Stimulated activated naive B cell treated with anti-CD40 and anti-IgM and Interleukin-4, amounts not matched to agents 10 μg/mL and 1 μg/mL and 100 μg/mL, for 72 hours (primary cell): ENCODE measurements around the gene UNC5C.

Experiments used
- ATAC-seq, 2 donors: fragments of 150-1000 bp; cut with Tn5 transposase; replicated peaks; 2 replicates each; pipeline ENCODE4 v1.10.0; 2021; ENCODE audit warnings: moderate library complexity in 1 of 2
- DNase-seq: peaks from one replicate; pipeline ENCODE4 v3.0.0; 2021
- H3K27ac Mint-ChIP-seq: one replicate; pipeline ENCODE4 v1.8.0; 2022; ENCODE audit warnings: mild to moderate bottlenecking, mixed read lengths
- H3K27me3 Mint-ChIP-seq, 2 donors: one replicate each; pipeline ENCODE4 v1.8.0; 2022; ENCODE audit warnings: mixed read lengths in 2 of 2
- H3K36me3 Mint-ChIP-seq, 2 donors: one replicate each; pipeline ENCODE4 v1.8.0; 2022; ENCODE audit warnings: mixed read lengths in 2 of 2, mild to moderate bottlenecking in 1 of 2
- H3K4me1 Mint-ChIP-seq, 2 donors: one replicate each; pipeline ENCODE4 v1.8.0; 2022; ENCODE audit warnings: mixed read lengths in 2 of 2, mild to moderate bottlenecking in 1 of 2
- H3K4me3 Mint-ChIP-seq, 2 donors: one replicate each; pipeline ENCODE4 v1.8.0; 2022; ENCODE audit warnings: mild to moderate bottlenecking in 2 of 2, mixed read lengths in 2 of 2, moderate library complexity in 1 of 2
- H3K9me3 Mint-ChIP-seq, 2 donors: one replicate each; pipeline ENCODE4 v1.8.0; 2022; ENCODE audit warnings: mixed read lengths in 2 of 2, mild to moderate bottlenecking in 1 of 2

Gene UNC5C

DNA sequence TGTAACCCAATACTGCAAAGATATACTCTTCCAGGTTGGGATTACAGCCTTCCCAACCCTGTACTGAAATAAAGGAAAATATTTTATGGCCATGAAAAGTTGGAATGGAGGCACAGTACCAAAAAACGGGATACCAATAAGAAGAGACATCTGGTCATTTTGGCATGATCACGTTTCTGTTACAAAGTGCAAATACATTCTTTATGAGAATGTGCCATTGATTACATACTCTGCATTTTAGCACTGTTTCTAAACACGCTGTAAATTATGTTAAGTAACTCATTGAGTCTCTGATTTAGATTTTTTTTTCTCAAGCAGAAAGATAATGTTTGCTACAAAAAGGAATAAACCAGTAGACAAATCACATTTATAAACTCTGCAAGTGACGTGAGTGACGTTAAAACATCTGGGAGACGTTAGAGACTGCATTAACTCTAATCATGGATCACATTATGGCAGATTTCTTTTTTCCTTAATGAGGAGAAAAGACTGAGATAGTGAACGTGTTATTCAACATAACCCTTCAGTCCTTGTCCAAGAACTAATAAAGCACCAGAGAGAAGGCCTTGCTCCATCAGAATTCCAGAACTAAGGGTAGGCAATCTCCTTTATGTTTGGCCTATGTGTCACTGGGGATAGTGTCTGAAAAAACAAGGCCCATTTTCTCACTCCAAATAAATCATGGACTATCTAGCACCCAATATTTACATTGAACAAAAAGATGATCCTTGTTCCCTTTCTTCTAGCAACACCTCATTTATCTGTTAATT is 31.0 kb downstream of the UNC5C start:
- Mint-ChIP-seq H3K36me3 (no peaks in the 10 kb centered on the region), H3K4me1 (no peaks in the 10 kb centered on the region), H3K4me3 (no peak overlapping the region), H3K27me3 (no peaks in the 10 kb centered on the region), H3K9me3 (no peaks in the 10 kb centered on the region), H3K27ac (no peak overlapping the region)
- DNase-seq (no peak), ATAC-seq (no peak)

DNA sequence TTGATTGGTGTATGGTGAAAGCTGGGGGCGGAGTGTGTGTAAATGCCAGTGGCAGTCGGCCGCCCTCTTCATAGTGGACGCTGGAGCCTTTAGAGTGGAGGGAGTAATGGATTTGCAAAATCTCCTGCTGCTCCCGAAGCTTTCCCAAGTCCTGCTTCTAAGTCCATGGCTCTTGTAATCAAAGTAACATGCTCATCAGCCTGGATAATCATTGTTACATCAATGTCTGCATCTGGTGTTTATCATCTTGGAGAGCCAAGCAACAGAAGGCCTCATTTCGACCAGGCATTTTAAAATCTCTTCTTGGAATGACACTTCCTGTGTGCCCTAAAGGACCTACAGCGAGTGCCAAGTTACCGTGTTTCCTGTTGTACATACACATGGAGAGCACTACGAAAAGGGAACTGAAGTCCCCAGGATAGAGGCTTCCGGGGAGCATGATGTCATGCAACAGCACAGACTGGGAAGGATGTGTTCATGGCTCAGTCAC is 32.2 kb downstream of the UNC5C start:
- no peaks in the 10 kb centered on the region for H3K4me1 Mint-ChIP-seq

DNA sequence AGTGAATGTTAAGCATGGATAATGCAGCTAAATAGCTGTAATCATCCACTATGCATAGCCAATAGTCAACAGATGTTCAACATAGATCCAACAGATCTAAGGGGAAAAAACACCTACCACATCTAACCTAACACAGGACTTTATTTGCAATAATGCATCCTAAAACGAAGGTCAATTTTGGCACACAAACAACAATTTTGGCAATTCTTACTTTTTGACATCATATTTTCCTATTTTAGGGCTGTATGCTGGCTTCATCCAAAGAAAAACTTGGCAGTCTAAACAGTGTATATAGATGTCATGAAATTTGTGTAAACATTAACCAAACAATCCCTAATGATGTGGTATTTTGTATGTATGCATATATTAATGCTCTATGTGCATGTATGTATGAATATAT is 33.2 kb downstream of the UNC5C start:
- Mint-ChIP-seq H3K36me3 (no peaks in the 10 kb centered on the region), H3K27ac (no peak overlapping the region), H3K4me1 (no peaks in the 10 kb centered on the region), H3K4me3 (no peak overlapping the region), H3K9me3 (no peaks in the 10 kb centered on the region), H3K27me3 (no peaks in the 10 kb centered on the region)
- ATAC-seq: no peak
- DNase-seq: no peak

More for the DNA sequence above, 32.2 kb downstream of the UNC5C start:
- Mint-ChIP-seq H3K27me3 (no peaks in the 10 kb centered on the region), H3K27ac (no peak overlapping the region), H3K4me3 (no peak overlapping the region), H3K36me3 (no peaks in the 10 kb centered on the region), H3K9me3 (no peaks in the 10 kb centered on the region)
- ATAC-seq: no peak
- DNase-seq: no peak

DNA sequence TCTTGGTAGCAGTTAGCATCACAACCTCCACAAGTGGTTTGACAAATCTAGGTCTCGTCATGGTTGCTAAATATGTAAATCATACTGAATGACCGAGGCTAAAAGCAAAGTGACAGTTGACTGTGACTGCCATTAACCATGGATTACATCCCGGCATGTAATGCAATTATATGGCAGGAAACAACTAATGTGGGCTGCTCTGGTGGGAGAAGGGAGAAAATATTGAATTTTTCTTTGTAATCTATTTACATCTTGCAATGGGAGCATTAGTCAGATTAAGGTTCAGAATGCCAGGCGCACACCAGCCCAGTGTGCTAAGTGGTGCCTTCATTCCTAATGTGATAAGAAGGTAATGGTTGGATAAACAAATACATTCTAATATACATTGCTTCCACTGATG is 35.8 kb downstream of the UNC5C start:
- no peaks in the 10 kb centered on the region for H3K4me1 Mint-ChIP-seq
- no peaks in the 10 kb centered on the region for H3K27me3 Mint-ChIP-seq
- no peak overlapping the region for H3K4me3 Mint-ChIP-seq
- no peaks in the 10 kb centered on the region for H3K9me3 Mint-ChIP-seq
- ATAC-seq: no peak
- no peak for DNase-seq
- H3K27ac Mint-ChIP-seq: no peak overlapping the region
- no peaks in the 10 kb centered on the region for H3K36me3 Mint-ChIP-seq

DNA sequence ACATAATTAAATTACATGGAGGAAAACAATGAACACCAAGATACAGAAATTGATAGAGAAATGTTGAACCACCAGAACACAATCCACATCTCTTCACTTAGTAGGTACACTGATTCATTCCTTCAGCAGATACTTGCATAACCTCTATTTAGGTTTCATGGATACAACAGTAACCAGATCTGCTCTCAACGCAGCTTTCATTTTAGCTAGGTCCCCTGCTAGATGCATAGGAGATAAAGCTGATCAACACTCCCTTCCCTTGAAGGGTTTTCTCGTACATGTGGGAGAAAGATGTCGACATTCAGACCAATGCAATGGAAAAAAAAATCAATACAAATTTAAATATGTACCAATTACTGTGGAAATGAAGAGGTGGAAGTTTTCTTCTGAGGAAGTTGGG is 37.3 kb downstream of the UNC5C start:
- H3K27ac Mint-ChIP-seq: no peak overlapping the region
- H3K4me3 Mint-ChIP-seq: no peak overlapping the region
- H3K9me3 Mint-ChIP-seq: no peaks in the 10 kb centered on the region
- ATAC-seq: no peak
- no peak for DNase-seq
- H3K4me1 Mint-ChIP-seq: no peaks in the 10 kb centered on the region
- no peaks in the 10 kb centered on the region for H3K36me3 Mint-ChIP-seq
- H3K27me3 Mint-ChIP-seq: no peaks in the 10 kb centered on the region

DNA sequence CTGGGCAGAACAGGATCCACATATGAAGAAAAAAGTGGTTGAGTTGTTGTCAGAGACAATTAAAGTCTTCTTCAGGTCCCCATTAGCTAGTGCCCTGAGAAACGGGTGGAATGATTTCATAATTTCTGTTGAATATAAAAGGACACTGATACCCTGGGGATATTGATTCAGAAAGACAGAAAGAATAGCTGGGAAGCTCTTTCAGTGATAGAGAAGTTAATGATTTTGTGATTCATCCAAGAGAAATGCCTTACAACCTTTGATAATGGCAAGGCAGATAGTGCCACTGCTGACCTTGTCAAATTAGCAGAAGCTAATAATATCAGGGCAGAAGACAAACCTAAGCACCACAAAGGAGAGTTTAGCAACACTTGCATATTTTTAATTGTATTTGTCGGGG is 37.9 kb downstream of the UNC5C start:
- DNase-seq (no peak), ATAC-seq (no peak)
- no peaks in the 10 kb centered on the region for H3K4me1 Mint-ChIP-seq
- H3K4me3 Mint-ChIP-seq: no peak overlapping the region
- H3K27ac Mint-ChIP-seq: no peak overlapping the region
- no peaks in the 10 kb centered on the region for H3K9me3 Mint-ChIP-seq
- no peaks in the 10 kb centered on the region for H3K27me3 Mint-ChIP-seq
- H3K36me3 Mint-ChIP-seq: no peaks in the 10 kb centered on the region

DNA sequence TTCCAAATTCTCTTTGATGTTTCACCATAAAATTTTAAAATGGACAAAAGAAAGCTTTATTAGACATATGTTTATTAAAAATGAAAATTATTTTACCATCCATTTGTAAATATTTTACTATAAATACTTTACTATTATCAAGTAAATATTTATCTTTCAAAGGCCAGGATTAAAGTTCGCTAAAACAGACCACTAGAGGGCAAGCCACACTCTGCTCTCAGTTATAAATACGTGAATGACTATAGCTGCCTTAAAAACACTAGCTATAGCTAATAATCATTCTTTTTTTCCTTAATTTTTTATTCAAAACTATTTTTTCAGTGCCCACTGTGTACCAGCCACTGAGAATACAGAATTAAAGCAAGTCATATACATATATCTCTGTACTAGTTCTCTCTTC is 38.6 kb downstream of the UNC5C start:
- Mint-ChIP-seq H3K4me1 (no peaks in the 10 kb centered on the region), H3K4me3 (no peak overlapping the region), H3K27ac (no peak overlapping the region), H3K27me3 (no peaks in the 10 kb centered on the region), H3K36me3 (no peaks in the 10 kb centered on the region), H3K9me3 (no peaks in the 10 kb centered on the region)
- no peak for ATAC-seq
- DNase-seq: no peak

DNA sequence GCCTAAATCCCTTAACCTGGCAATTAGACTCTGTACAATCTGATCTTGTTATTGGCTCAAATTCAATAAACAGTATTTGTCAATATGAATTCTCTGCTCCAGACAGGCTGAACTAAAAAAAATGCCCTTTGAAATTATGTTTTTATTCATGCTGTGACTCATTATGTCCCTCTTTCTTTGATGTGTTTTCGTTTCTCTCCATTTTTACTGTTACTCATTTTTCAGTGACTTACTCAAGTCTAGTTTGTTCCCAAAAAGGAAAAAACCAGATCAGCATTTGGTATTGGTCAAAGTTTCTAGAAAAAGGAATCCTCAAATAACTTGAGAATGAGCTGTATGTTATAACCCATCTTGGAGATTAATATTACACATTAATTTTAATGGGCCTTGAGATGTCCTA is 40.4 kb downstream of the UNC5C start:
- no peaks in the 10 kb centered on the region for H3K36me3 Mint-ChIP-seq
- no peak for ATAC-seq
- H3K9me3 Mint-ChIP-seq: no peaks in the 10 kb centered on the region
- no peak overlapping the region for H3K4me3 Mint-ChIP-seq
- H3K27me3 Mint-ChIP-seq: no peaks in the 10 kb centered on the region
- no peak overlapping the region for H3K27ac Mint-ChIP-seq
- no peak for DNase-seq
- no peaks in the 10 kb centered on the region for H3K4me1 Mint-ChIP-seq

DNA sequence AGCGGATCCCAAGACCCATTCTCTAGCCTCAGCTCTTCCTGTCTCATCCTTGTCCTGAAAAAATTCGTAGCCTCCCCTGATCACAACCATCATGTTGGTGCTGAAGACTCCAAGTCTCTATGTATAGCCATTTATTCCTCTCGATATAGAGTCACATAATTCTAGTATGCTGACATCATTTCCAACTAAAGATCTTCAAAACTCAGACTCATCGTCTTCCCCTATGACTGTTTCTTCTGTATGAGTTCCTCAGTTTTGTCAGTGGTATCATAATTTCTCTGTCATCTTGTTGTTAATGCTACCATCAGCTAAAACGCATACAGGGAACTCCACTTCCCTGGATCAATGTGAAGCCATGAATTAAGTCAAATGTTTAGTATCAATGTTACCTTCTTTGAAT is 41.2 kb downstream of the UNC5C start:
- ATAC-seq (no peak), DNase-seq (no peak)
- Mint-ChIP-seq H3K4me1 (no peaks in the 10 kb centered on the region), H3K27ac (no peak overlapping the region), H3K27me3 (no peaks in the 10 kb centered on the region), H3K36me3 (no peaks in the 10 kb centered on the region), H3K9me3 (no peaks in the 10 kb centered on the region), H3K4me3 (no peak overlapping the region)

DNA sequence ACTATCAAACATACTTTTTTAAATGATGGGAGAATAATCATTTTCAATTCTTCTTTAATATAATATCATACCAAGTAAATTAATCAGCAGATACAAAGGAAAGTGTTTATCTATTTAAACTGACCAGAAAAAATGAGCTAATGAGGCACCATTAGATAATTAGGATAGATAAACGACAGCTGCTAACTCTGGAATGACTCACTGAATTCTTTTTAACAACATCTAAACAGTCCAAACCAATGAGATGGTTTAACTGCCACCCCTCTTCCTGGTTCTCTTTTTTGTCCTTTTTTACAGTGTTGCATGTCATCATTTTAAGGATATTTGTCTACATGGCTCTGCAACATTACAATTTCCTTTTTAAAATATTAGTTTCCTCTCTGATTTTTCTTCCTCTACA is 41.6 kb downstream of the UNC5C start:
- no peak for DNase-seq
- Mint-ChIP-seq H3K9me3 (no peaks in the 10 kb centered on the region), H3K36me3 (no peaks in the 10 kb centered on the region), H3K4me3 (no peak overlapping the region), H3K27me3 (no peaks in the 10 kb centered on the region), H3K27ac (no peak overlapping the region), H3K4me1 (no peaks in the 10 kb centered on the region)
- no peak for ATAC-seq

DNA sequence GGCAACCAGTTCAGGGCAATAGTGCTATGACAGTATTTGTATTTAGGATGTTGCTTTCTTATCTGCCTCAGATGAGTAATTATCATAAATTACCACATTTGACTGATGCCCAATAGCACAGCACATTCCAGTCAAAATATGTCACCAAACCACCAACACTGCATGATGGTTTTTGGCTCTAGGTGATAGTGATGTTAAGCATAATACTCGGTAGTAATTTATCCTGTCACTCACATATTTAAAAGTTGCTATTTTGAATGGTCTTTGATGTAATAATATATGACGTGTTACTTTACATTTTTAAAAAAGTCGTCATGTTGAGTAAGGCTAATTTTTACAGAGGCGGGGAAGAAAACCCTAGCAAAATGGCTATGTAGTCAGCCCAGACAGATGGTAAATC is 42.5 kb downstream of the UNC5C start:
- DNase-seq (no peak), ATAC-seq (no peak)
- Mint-ChIP-seq H3K27ac (no peak overlapping the region), H3K36me3 (no peaks in the 10 kb centered on the region), H3K9me3 (no peaks in the 10 kb centered on the region), H3K27me3 (no peaks in the 10 kb centered on the region), H3K4me1 (no peaks in the 10 kb centered on the region), H3K4me3 (no peak overlapping the region)

DNA sequence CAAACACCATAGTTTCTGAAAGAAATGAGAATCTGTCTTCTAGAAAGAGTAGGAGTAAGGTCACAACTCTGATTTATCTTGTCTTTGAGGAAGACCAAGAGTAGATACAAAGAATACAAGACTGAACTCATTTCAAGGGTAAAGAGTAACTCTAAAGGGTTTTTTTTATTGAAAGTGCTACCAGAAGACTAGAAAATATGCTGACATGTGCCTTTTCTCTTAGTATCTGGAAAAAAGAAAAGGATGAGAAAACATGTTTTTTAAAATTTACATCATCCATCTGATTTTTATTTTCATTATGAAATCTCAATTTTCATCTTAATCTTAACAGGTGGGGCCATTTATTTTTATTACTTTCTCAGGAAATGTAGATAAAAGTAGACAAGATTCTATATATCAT is 43.0 kb downstream of the UNC5C start:
- no peak overlapping the region for H3K27ac Mint-ChIP-seq
- no peaks in the 10 kb centered on the region for H3K9me3 Mint-ChIP-seq
- no peaks in the 10 kb centered on the region for H3K27me3 Mint-ChIP-seq
- no peak overlapping the region for H3K4me3 Mint-ChIP-seq
- no peak for ATAC-seq
- no peak for DNase-seq
- H3K36me3 Mint-ChIP-seq: no peaks in the 10 kb centered on the region
- H3K4me1 Mint-ChIP-seq: no peaks in the 10 kb centered on the region

DNA sequence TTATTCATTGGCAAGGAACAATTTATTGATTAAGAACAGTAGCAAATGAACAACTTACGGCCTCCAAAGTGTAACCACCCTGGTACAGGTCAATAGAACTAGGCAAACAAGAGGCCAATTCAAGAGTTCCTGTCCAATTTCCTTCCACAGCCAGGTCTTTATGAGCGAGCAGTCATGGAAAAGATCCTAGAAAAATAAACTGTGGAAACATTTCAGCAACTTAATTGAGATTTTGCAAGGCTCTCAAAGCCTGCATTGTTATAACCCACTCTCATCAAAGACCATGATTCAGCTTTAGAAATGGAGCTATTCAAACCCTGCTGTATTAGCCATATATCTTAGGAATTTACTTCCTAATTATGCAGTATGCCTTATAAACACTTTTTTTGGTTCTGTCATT is 43.6 kb downstream of the UNC5C start:
- DNase-seq (no peak), ATAC-seq (no peak)
- Mint-ChIP-seq H3K9me3 (no peaks in the 10 kb centered on the region), H3K36me3 (no peaks in the 10 kb centered on the region), H3K27ac (no peak overlapping the region), H3K27me3 (no peaks in the 10 kb centered on the region), H3K4me1 (no peaks in the 10 kb centered on the region), H3K4me3 (no peak overlapping the region)

DNA sequence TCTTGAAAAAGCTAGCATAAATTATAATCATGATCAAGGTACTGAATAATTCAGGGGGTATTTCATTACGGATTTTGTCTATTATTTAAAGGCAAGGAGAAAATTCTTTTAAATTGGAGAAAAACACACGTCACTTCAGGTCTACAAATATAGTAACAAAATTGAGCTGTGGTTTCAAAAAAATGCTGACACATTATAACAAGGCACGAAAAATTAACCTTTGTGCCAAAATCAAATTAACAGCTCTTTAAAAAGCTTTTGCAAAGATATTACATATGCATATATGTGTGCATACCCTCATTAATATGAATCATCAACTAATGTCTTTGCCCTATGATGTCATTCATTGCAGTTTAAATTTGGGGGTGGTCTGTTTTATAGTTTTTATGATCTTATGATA is 44.3 kb downstream of the UNC5C start:
- Mint-ChIP-seq H3K9me3 (no peaks in the 10 kb centered on the region), H3K4me3 (no peak overlapping the region), H3K27me3 (no peaks in the 10 kb centered on the region), H3K36me3 (no peaks in the 10 kb centered on the region), H3K27ac (no peak overlapping the region), H3K4me1 (no peaks in the 10 kb centered on the region)
- ATAC-seq (no peak), DNase-seq (no peak)

DNA sequence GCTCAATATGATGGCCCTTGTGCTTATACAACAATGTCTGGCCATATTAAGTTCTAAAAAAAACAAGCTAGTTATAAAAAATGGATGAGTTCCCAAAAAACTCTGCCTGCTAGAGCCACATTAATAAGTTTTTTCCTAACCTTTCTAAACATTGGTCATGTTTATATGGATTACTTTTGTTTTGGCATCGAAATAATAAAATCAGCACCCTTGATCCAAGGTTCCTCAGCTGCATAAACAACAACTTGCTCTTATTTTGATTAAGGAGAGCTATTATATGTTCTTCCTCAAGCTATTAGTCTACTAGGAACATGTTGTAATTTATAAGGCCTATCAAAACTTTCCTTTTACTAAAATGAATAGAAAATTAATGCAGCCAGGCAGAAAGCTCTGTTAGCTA is 48.4 kb downstream of the UNC5C start:
- H3K4me3 Mint-ChIP-seq: no peak overlapping the region
- no peaks in the 10 kb centered on the region for H3K27me3 Mint-ChIP-seq
- H3K9me3 Mint-ChIP-seq: no peaks in the 10 kb centered on the region
- DNase-seq: no peak
- no peak for ATAC-seq
- H3K4me1 Mint-ChIP-seq: no peaks in the 10 kb centered on the region
- no peak overlapping the region for H3K27ac Mint-ChIP-seq
- no peaks in the 10 kb centered on the region for H3K36me3 Mint-ChIP-seq

DNA sequence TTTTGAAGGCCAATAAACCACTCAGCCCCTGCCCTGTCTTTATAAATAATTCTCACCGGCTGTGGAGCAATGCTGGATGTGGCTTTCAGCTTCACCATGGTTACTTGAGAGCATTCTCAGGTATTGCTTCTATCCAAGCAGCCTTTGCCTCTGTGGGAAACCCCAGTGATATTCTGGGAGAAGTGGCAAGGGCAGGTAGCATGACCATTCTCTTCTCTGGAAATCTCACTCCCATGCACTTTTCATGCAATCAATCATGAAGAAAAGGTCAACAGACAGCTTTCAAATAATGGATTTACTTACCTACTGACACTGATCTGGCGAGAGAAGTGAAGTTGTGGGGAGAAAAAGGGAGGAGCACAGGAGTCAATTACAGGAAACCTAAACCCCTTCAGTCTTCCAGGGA is 49.5 kb downstream of the UNC5C start:
- H3K27ac Mint-ChIP-seq: no peak overlapping the region
- DNase-seq (no peak), ATAC-seq (no peak)
- H3K36me3 Mint-ChIP-seq: no peaks in the 10 kb centered on the region
- no peaks in the 10 kb centered on the region for H3K4me1 Mint-ChIP-seq
- no peaks in the 10 kb centered on the region for H3K27me3 Mint-ChIP-seq
- H3K9me3 Mint-ChIP-seq: no peaks in the 10 kb centered on the region
- H3K4me3 Mint-ChIP-seq: no peak overlapping the region
